Kidney (tissue), 14 donors: ENCODE data around the gene RARA. TPM values are rescaled to one million over a fixed set of nuclear protein-coding genes. Genes with fewer than 3 reads are reported as not detected.
A peak's percentile ranks its signal among the peaks of the same experiment; 100 is the strongest.

Experiments
- DNase-seq, 5 donors: peaks; one replicate each; pipeline ENCODE4 v3.0.0-alpha.2; 2013 to 2020
- FAIRE-seq: peaks from 2 replicates; lab custom pipeline; 2012; peaks lifted over from hg19 to GRCh38; lab: Jason Lieb, UNC
- H3K27ac ChIP-seq, 2 donors: one replicate each; pipeline ENCODE4 v1.7.0; 2013; ENCODE audit warnings: low read depth in 2 of 2, low read length in 2 of 2, inconsistent platforms in 1 of 2
- H3K27me3 ChIP-seq: one replicate; pipeline ENCODE4 v1.7.1; 2013; ENCODE audit warnings: low read length, inconsistent platforms; ENCODE audit not compliant: control insufficient read depth, insufficient read depth
- H3K36me3 ChIP-seq, 3 donors: one replicate each; pipeline versions ENCODE4 v1.7.0 to v1.7.1; 2013; ENCODE audit warnings: low read length in 3 of 3, control low read depth in 1 of 3, inconsistent platforms in 1 of 3; ENCODE audit not compliant: insufficient read depth in 3 of 3, control insufficient read depth in 2 of 3
- H3K4me1 ChIP-seq, 3 donors: one replicate each; pipeline versions ENCODE4 v1.7.0 to v1.7.1; 2013; ENCODE audit warnings: low read length in 3 of 3, inconsistent platforms in 1 of 3, low read depth in 1 of 3; ENCODE audit not compliant: control insufficient read depth in 2 of 3, insufficient read depth in 2 of 3
- H3K4me3 ChIP-seq, 3 donors: one replicate each; pipeline versions ENCODE4 v1.7.0 to v1.8.1; 2013; ENCODE audit warnings: low read length in 3 of 3, control low read depth in 1 of 3, inconsistent platforms in 1 of 3
- H3K9ac ChIP-seq, 3 donors: one replicate each; pipeline versions ENCODE4 v1.7.0 to v1.7.1; 2013; ENCODE audit warnings: low read length in 3 of 3, control low read depth in 1 of 3, inconsistent platforms in 1 of 3
- H3K9me3 ChIP-seq, 3 donors: one replicate each; pipeline versions ENCODE4 v1.7.0 to v1.7.1; 2013; ENCODE audit warnings: low read length in 3 of 3, control low read depth in 1 of 3, inconsistent platforms in 1 of 3; ENCODE audit not compliant: control insufficient read depth in 2 of 3, insufficient read depth in 1 of 3
- intact Hi-C: fragments of 100-400 bp; cut with DNase I; formaldehyde crosslinking; loops from one replicate; pipeline ENCODE4 v1.11.1; 2022
- polyA plus RNA-seq: library from polyadenylated mRNA; stranded (reverse); fragments of 350-450 nt; fragmentation: Illumina TruSeq; extraction: RNeasy Lipid Tissue Mini Kit (QIAGEN cat#74804); gene quantifications from one replicate; pipeline ENCODE4 v1.2.3, GENCODE V29; 2014; ENCODE audit warnings: low read depth, low replicate concordance; ENCODE audit not compliant: insufficient read depth
- total RNA-seq: library from RNA; stranded (reverse); fragmentation: NEBNext Ultra II Directional; extraction: Animal tissue kit (Norgen Biotek cat#: 25700); gene quantifications from one replicate; pipeline ENCODE4 v1.2.1, GENCODE V29; 2021
- TF ChIP-seq, protein P1 (sequence below): IDR thresholded peaks from 3 replicates; pipeline ENCODE4 v1.5.1; 2012; ENCODE audit warnings: mild to moderate bottlenecking, moderate library complexity, borderline replicate concordance; ENCODE audit not compliant: insufficient read depth; ENCODE audit errors: extremely low read depth
- donor health status: control.
- donor health status: control.
- donor health status: control.
- donor health status: control.
- donor health status: control.
- donor health status: DM: yes; HTN: yes; CAD: no.
- donor health status: Normal renal cell carcinoma (clear cell type).

RARA gene
- total and polyA plus RNA-seq, 2 donors from 2014 or later: 22.5 to 45.7 TPM

DNA sequence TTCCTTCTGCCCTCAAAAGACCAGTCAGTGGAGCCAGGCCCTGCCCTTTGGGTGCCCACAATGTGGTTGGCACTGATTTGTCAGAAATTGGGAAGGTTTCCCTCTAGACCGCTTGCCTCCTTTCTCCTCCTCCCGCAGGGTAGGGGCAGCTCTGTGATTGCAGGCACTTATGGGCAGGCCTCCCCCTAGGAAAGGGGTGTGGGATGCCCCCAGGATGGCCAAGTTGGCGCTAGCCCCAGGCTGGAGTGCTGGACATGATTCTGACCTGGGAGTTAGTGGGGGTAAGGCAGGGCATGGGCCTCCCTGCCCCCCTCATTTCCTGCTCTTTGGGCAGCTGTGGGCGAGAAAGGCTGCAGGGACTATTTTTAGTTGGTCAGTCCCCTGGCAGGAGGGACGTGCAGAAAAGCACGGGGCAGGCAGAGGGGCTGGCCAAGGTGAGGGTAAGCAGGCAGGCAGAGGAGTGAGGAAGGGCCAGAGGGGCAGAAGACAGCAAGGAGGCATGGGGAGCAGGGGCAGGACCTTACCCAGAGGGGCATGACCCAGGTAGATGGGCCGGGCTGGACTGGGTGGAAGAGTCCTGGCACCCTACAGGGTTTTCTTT lies 3.3 kb downstream of the RARA start:
- TF ChIP-seq, protein P1, sequence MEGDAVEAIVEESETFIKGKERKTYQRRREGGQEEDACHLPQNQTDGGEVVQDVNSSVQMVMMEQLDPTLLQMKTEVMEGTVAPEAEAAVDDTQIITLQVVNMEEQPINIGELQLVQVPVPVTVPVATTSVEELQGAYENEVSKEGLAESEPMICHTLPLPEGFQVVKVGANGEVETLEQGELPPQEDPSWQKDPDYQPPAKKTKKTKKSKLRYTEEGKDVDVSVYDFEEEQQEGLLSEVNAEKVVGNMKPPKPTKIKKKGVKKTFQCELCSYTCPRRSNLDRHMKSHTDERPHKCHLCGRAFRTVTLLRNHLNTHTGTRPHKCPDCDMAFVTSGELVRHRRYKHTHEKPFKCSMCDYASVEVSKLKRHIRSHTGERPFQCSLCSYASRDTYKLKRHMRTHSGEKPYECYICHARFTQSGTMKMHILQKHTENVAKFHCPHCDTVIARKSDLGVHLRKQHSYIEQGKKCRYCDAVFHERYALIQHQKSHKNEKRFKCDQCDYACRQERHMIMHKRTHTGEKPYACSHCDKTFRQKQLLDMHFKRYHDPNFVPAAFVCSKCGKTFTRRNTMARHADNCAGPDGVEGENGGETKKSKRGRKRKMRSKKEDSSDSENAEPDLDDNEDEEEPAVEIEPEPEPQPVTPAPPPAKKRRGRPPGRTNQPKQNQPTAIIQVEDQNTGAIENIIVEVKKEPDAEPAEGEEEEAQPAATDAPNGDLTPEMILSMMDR: no peak
- FAIRE-seq (no peak), DNase-seq (peak in 1 of 5 donors; percentile 83)
- no peaks in the 10 kb centered on the region for H3K36me3 ChIP-seq
- peaks cover 11 to 80% (median 66%) of the 10 kb centered on the region in 3 donors for H3K4me1 ChIP-seq
- peak overlapping the region; percentile 72 to 73 for H3K27ac ChIP-seq
- H3K9me3 ChIP-seq: no peaks in the 10 kb centered on the region
- H3K9ac ChIP-seq: peak overlapping the region in 1 of 3 donors; percentile 41
- H3K4me3 ChIP-seq: no peak overlapping the region
- H3K27me3 ChIP-seq: no peaks in the 10 kb centered on the region
- intact Hi-C loops: no loop called here

DNA sequence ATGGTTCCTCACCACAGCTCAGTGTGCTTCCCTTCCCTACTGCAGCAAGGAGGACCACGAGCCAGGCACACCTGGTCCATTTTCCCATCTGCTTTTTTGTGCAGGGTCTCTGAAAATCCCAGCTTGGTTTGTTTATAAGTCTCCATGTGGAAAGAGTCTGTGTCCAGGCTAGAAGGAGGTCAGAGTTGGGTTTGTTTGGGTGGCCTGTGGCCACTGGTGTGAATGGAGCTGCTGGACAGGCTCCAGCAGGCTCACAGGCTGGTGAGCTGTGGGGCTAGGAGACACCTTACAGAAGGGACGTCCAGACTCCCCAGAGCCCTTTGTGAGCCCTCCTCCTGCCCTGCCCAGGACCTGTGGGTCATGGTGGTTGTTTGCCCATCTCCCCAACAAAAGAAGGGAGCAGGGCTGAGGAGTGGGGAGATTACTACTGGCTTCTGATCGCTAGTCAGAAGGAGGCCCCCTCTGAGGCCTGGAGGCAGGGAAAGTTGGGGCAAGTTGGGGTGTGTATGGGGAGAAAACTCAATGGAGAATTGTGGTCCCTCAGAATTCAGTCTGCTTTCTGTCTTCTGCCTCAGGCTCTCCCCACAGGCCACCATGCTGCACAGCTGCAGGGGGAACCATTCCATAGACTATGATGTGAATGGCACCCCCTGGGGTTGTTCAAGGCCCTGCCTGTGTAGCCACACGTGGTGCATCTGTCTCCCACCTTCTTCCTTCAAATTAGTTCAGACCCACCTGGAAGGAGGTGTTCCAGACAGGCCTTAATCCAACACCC lies 4.1 kb downstream of the RARA start:
- Histone ChIP-seq H3K27ac (peak overlapping the region; percentile 72 to 73), H3K27me3 (no peaks in the 10 kb centered on the region), H3K9ac (peak overlapping the region in 2 of 3 donors; percentile 13 to 17), H3K36me3 (no peaks in the 10 kb centered on the region), H3K9me3 (no peaks in the 10 kb centered on the region), H3K4me1 (peaks cover 9 to 79% (median 58%) of the 10 kb centered on the region in 3 donors), H3K4me3 (no peak overlapping the region)
- peak in 1 of 5 donors; percentile 64 for DNase-seq
- TF ChIP-seq, protein P1: no peak
- FAIRE-seq: no peak
- intact Hi-C loops: no loop called here

DNA sequence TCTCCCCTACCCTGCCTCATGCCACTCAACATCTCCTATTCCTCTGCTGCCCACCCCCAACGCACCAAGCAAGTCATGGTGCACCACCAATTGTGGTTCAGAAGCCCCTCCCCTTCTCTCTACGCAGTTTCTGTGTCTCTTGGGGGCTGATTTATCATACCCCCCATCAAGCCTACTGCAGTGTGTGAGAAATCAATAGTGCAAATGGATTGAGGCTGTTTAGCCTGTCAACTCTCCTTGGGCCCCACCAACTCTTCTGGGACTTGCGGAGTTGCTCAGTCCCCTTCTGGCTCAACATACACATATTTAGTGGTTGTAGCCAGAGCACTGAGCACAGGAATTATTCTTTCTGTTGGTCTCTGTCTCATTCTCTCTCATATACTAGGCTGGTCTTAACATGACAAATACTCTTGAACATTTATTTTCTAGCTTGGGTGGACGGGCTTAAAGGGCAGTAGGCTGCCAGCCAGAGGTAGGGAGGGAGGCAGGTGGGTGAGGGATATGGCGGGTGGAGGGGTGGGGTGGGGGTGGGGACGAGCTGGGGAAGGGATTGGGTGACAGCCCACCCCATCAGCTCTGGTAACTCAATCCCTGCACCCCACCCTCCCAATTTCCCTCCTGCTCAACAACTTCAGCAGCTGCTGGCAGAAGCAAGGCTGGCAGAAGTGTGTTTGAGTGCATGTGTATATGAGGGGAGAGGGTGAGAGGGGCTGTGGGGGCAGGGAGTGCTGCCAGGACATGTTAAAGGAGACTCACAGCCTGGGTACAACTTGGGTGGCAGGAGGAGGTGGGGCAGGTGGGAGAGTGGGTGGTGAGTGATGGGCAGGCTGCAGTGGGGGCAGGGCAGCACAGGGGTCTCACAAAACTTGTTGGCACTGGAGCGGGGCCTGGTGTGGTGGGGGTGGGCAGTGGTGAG lies 4.9 kb downstream of the RARA start:
- TF ChIP-seq, protein P1: no peak
- H3K4me1 ChIP-seq: peaks cover 9 to 73% (median 52%) of the 10 kb centered on the region in 3 donors
- H3K9me3 ChIP-seq: no peaks in the 10 kb centered on the region
- intact Hi-C loops: no loop called here
- no peaks in the 10 kb centered on the region for H3K27me3 ChIP-seq
- H3K36me3 ChIP-seq: no peaks in the 10 kb centered on the region
- H3K9ac ChIP-seq: peak overlapping the region in 1 of 3 donors; percentile 17
- no peak overlapping the region for H3K4me3 ChIP-seq
- peak in 3 of 5 donors; percentile 67 to 72 (median 72) for DNase-seq
- no peak for FAIRE-seq
- H3K27ac ChIP-seq: peak overlapping the region; percentile 38 to 72
